ENCODE results near the gene CPT1A. TPM values are rescaled to one million over a fixed set of nuclear protein-coding genes. Genes with fewer than 3 reads are reported as not detected.
"Not testable (repeated sequence)": the region's sequence is repeated elsewhere in the genome, so short reads cannot be mapped to it uniquely, and the experiment has no call there.

CPT1A gene
- total RNA-seq, 2 donors from 2014 or later, result 26.7 to 32.3 TPM

- H3K4me3 Mint-ChIP-seq, result no peak overlapping the region
- no peak overlapping the region for H3K27ac Mint-ChIP-seq
- H3K36me3 Mint-ChIP-seq, result no peaks in the 10 kb centered on the region
- peaks cover 4 to 5% of the 10 kb centered on the region in 2 donors for H3K27me3 Mint-ChIP-seq
- DNase-seq (ENCODE audit: low spot score) (no peak), ATAC-seq (no peak)
- H3K9me3 Mint-ChIP-seq, result no peaks in the 10 kb centered on the region
- H3K4me1 Mint-ChIP-seq (ENCODE audit: low read depth in 2 of 2), result peaks cover 0 to 4% of the 10 kb centered on the region in 2 donors
Observed at GRCh38 chr11:68863553-68864265, 22.0 kb upstream of the CPT1A start.

GRCh38 chr11:68862421-68862820, 20.7 kb upstream of the CPT1A start:
- no peak overlapping the region for H3K27ac Mint-ChIP-seq
- H3K9me3 Mint-ChIP-seq, result no peaks in the 10 kb centered on the region
- no peaks in the 10 kb centered on the region for H3K4me1 Mint-ChIP-seq (ENCODE audit: low read depth in 2 of 2)
- no peak for ATAC-seq
- no peaks in the 10 kb centered on the region for H3K27me3 Mint-ChIP-seq
- H3K36me3 Mint-ChIP-seq, result no peaks in the 10 kb centered on the region
- H3K4me3 Mint-ChIP-seq, result no peak overlapping the region
- DNase-seq (ENCODE audit: low spot score), result no peak

- Mint-ChIP-seq H3K27me3 (peaks cover 1 to 2% of the 10 kb centered on the region in 2 donors), H3K4me1 (ENCODE audit: low read depth in 2 of 2) (peaks cover 0 to 3% of the 10 kb centered on the region in 2 donors), H3K4me3 (no peak overlapping the region), H3K27ac (no peak overlapping the region), H3K36me3 (no peaks in the 10 kb centered on the region), H3K9me3 (no peaks in the 10 kb centered on the region)
- DNase-seq (ENCODE audit: low spot score), result no peak
- no peak for ATAC-seq
Observed at GRCh38 chr11:68859123-68859522, 17.4 kb upstream of the CPT1A start.

GRCh38 chr11:68857037-68857586, 15.4 kb upstream of the CPT1A start:
- Mint-ChIP-seq H3K4me1 (ENCODE audit: low read depth in 2 of 2) (peaks cover 0 to 12% of the 10 kb centered on the region in 2 donors), H3K27ac (no peak overlapping the region), H3K36me3 (no peaks in the 10 kb centered on the region), H3K27me3 (peaks cover 13 to 19% of the 10 kb centered on the region in 2 donors), H3K4me3 (no peak overlapping the region), H3K9me3 (no peaks in the 10 kb centered on the region)
- no peak for DNase-seq (ENCODE audit: low spot score)
- no peak for ATAC-seq

DNA sequence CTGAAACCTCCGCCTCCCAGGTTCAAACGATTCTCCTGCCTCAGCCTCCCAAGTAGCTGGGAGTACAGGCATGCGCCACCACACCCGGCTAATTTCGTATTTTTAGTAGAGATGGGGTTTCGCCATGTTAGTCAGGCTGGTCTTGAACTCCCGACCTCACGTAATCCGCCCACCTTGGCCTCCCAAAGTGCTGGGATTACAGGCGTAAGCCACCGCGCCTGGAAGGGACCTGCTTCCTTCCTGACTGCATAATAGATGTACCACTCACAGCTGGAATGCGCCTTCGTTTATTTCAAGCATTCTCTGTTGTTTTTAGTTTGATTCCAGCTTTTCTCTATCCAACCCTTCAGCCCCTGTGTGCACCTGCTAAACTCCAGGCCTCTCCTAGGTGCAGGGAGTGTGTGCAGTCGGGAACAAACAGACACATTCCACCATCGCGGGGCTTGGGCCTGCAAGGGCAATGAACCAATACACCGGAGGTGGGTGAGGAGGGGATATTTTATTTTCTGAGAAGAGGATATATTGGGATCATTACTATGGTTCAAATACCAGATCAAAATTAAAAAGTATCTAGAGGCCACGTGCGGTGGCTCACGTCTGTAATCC, 14.8 kb upstream of the CPT1A start:
- Mint-ChIP-seq H3K4me1 (ENCODE audit: low read depth in 2 of 2) (peaks cover 0 to 12% of the 10 kb centered on the region in 2 donors), H3K4me3 (peak overlapping the region; percentile 34), H3K27me3 (peaks cover 13 to 19% of the 10 kb centered on the region in 2 donors)
- not testable (repeated sequence) for DNase-seq (ENCODE audit: low spot score); ATAC-seq; H3K27ac Mint-ChIP-seq; H3K36me3 Mint-ChIP-seq; H3K9me3 Mint-ChIP-seq

DNA sequence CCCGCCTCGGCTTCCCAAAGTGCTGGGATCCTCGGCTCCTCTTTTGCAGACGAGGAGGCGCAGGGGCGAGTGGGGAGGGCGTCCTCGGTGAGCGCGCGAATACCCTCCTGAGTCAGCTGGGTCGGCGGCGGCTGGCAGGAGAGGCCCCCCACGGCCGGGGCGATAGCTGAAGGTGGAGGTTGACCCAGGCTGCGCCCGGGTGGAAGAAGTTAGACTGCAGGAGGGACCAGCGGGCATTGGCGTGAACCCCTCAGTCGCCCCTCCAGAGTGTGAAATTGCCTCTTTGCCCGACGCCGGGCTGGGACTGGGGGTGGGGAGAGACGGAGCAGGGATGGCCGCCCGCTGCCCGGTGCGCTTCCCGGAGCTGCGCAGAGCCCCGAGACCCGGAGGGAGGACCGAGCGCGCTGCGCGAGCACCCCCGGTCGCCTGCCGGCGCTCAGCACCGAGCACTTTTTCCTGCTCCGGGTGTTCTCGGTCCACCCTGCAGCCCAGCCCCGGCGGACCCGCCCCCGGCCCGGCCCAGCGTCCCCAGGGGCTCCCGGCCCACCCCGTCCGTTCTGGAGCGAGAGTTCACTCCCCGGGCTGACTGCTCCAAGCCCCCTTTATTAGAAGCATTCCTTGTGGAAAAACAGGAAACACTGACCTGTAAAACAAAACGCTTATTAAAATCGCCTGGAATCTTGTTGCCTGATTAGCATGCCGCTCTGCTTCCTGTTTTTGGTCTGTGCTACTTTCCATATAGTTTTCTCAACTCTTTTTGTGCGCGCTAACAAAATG, 13.7 kb upstream of the CPT1A start:
- ATAC-seq (peak; percentile 76 to 87), DNase-seq (ENCODE audit: low spot score) (peak; percentile 66)
- H3K27ac Mint-ChIP-seq, result no peak overlapping the region
- H3K9me3 Mint-ChIP-seq, result no peaks in the 10 kb centered on the region
- peak overlapping the region; percentile 62 for H3K4me3 Mint-ChIP-seq
- peaks cover 0 to 12% of the 10 kb centered on the region in 2 donors for H3K4me1 Mint-ChIP-seq (ENCODE audit: low read depth in 2 of 2)
- no peaks in the 10 kb centered on the region for H3K36me3 Mint-ChIP-seq
- peaks cover 13 to 19% of the 10 kb centered on the region in 2 donors for H3K27me3 Mint-ChIP-seq

GRCh38 chr11:68854273-68854958, 12.7 kb upstream of the CPT1A start:
- Mint-ChIP-seq H3K36me3 (no peaks in the 10 kb centered on the region), H3K9me3 (no peaks in the 10 kb centered on the region), H3K4me3 (no peak overlapping the region), H3K27ac (no peak overlapping the region), H3K27me3 (peaks cover 13 to 19% of the 10 kb centered on the region in 2 donors), H3K4me1 (ENCODE audit: low read depth in 2 of 2) (peaks cover 0 to 12% of the 10 kb centered on the region in 2 donors)
- ATAC-seq (no peak), DNase-seq (ENCODE audit: low spot score) (no peak)

- H3K4me1 Mint-ChIP-seq (ENCODE audit: low read depth in 2 of 2), result peaks cover 0 to 12% of the 10 kb centered on the region in 2 donors
- peaks cover 13 to 19% of the 10 kb centered on the region in 2 donors for H3K27me3 Mint-ChIP-seq
- no peaks in the 10 kb centered on the region for H3K36me3 Mint-ChIP-seq
- H3K9me3 Mint-ChIP-seq, result no peaks in the 10 kb centered on the region
- H3K4me3 Mint-ChIP-seq, result no peak overlapping the region
- no peak overlapping the region for H3K27ac Mint-ChIP-seq
- DNase-seq (ENCODE audit: low spot score) (no peak), ATAC-seq (no peak)
Observed at GRCh38 chr11:68852628-68853027, 10.9 kb upstream of the CPT1A start.

GRCh38 chr11:68848429-68848828, 6.7 kb upstream of the CPT1A start:
- Mint-ChIP-seq H3K4me3 (no peak overlapping the region), H3K27ac (no peak overlapping the region), H3K4me1 (ENCODE audit: low read depth in 2 of 2) (peaks cover 4 to 10% of the 10 kb centered on the region in 2 donors), H3K9me3 (no peaks in the 10 kb centered on the region), H3K27me3 (peaks cover 4 to 11% of the 10 kb centered on the region in 2 donors), H3K36me3 (no peaks in the 10 kb centered on the region)
- no peak for ATAC-seq
- no peak for DNase-seq (ENCODE audit: low spot score)

GRCh38 chr11:68847395-68847794, 5.7 kb upstream of the CPT1A start:
- Mint-ChIP-seq H3K36me3 (no peaks in the 10 kb centered on the region), H3K27me3 (peaks cover 0 to 1% of the 10 kb centered on the region in 2 donors), H3K4me1 (ENCODE audit: low read depth in 2 of 2) (peaks cover 12% of the 10 kb centered on the region in 2 donors), H3K9me3 (no peaks in the 10 kb centered on the region), H3K27ac (no peak overlapping the region), H3K4me3 (no peak overlapping the region)
- no peak for DNase-seq (ENCODE audit: low spot score)
- no peak for ATAC-seq

GRCh38 chr11:68845351-68846002, 3.8 kb upstream of the CPT1A start:
- Mint-ChIP-seq H3K4me3 (no peak overlapping the region), H3K36me3 (no peaks in the 10 kb centered on the region), H3K27ac (no peak overlapping the region), H3K9me3 (no peaks in the 10 kb centered on the region), H3K27me3 (no peaks in the 10 kb centered on the region), H3K4me1 (ENCODE audit: low read depth in 2 of 2) (peaks cover 15 to 16% of the 10 kb centered on the region in 2 donors)
- DNase-seq (ENCODE audit: low spot score) (no peak), ATAC-seq (no peak)

DNA sequence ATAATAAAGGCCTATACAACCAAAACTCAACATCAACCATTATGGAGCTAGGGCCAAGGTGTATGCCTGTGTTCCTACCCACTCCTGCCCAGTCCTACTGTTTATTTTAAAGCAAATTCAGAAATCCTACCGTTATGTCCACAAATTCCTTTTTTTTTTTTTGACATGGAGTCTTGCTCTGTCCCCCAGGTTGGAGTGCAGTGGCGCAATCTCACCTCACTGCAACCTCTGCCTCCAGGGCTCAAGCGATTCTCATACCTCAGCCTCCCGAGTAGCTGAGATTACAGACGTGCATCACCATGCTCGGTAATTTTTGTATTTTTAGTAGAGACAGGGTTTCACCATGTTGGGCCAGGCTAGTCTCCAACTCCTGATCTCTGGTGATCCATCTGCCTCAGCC, 3.1 kb upstream of the CPT1A start:
- peaks cover 21 to 23% of the 10 kb centered on the region in 2 donors for H3K4me1 Mint-ChIP-seq (ENCODE audit: low read depth in 2 of 2)
- no peak overlapping the region for H3K27ac Mint-ChIP-seq
- no peak for DNase-seq (ENCODE audit: low spot score)
- H3K36me3 Mint-ChIP-seq, result no peaks in the 10 kb centered on the region
- H3K4me3 Mint-ChIP-seq, result peak overlapping the region; percentile 87
- H3K27me3 Mint-ChIP-seq, result no peaks in the 10 kb centered on the region
- ATAC-seq, result no peak
- H3K9me3 Mint-ChIP-seq, result no peaks in the 10 kb centered on the region

- no peaks in the 10 kb centered on the region for H3K9me3 Mint-ChIP-seq
- H3K27me3 Mint-ChIP-seq, result no peaks in the 10 kb centered on the region
- ATAC-seq (no peak), DNase-seq (ENCODE audit: low spot score) (no peak)
- no peak overlapping the region for H3K27ac Mint-ChIP-seq
- H3K36me3 Mint-ChIP-seq, result no peaks in the 10 kb centered on the region
- peaks cover 26 to 27% of the 10 kb centered on the region in 2 donors for H3K4me1 Mint-ChIP-seq (ENCODE audit: low read depth in 2 of 2)
- peak overlapping the region; percentile 87 for H3K4me3 Mint-ChIP-seq
Observed at GRCh38 chr11:68844376-68844775, 2.7 kb upstream of the CPT1A start.
